Trophoblast cell (in vitro differentiated cells and primary cell): ENCODE results near the gene RGS10.

ENCODE experiments used
- DNase-seq, 2 donors: peaks; one replicate each; pipeline ENCODE4 v3.0.0-alpha.2; 2016
- H2AFZ ChIP-seq: 2 replicates; pipeline ENCODE4 v1.6.1; 2013; ENCODE audit warnings: low read length, moderate library complexity, mild to moderate bottlenecking; ENCODE audit not compliant: insufficient read depth, poor library complexity
- H2AK5ac ChIP-seq: 2 replicates; pipeline ENCODE4 v1.6.1; 2013; ENCODE audit warnings: mild to moderate bottlenecking, low read length
- H2BK120ac ChIP-seq: 2 replicates; pipeline ENCODE4 v1.6.1; 2013; ENCODE audit warnings: low read length, mild to moderate bottlenecking, moderate library complexity; ENCODE audit not compliant: insufficient read depth, poor library complexity
- H2BK12ac ChIP-seq: 2 replicates; pipeline ENCODE4 v1.6.1; 2013; ENCODE audit warnings: mild to moderate bottlenecking, low read length, moderate library complexity
- H2BK5ac ChIP-seq: 2 replicates; pipeline ENCODE4 v1.6.1; 2013; ENCODE audit warnings: low read length, low read depth, moderate library complexity, mild to moderate bottlenecking; ENCODE audit not compliant: poor library complexity
- H3K14ac ChIP-seq: 2 replicates; pipeline ENCODE4 v1.6.1; 2013; ENCODE audit warnings: mild to moderate bottlenecking, low read length
- H3K18ac ChIP-seq: 2 replicates; pipeline ENCODE4 v1.6.1; 2013; ENCODE audit warnings: mild to moderate bottlenecking, low read length
- H3K23ac ChIP-seq: 2 replicates; pipeline ENCODE4 v1.6.1; 2013; ENCODE audit warnings: low read length
- H3K27ac ChIP-seq: 2 replicates; pipeline ENCODE4 v1.5.1; 2013; ENCODE audit warnings: low read depth, mild to moderate bottlenecking, inconsistent platforms, low read length, moderate library complexity
- H3K27me3 ChIP-seq: 2 replicates; pipeline ENCODE4 v1.6.1; 2013; ENCODE audit warnings: inconsistent platforms, mild to moderate bottlenecking, low read length, moderate library complexity; ENCODE audit not compliant: insufficient read depth
- H3K36me3 ChIP-seq, 2 experiments: 1 replicate in 1 of 2; 2 replicates in 1 of 2; pipeline ENCODE4 v1.6.1; 2013; ENCODE audit warnings: low read length in 2 of 2, mild to moderate bottlenecking in 2 of 2, moderate library complexity in 1 of 2; ENCODE audit not compliant: insufficient read depth in 2 of 2, control insufficient read depth in 1 of 2
- H3K4ac ChIP-seq: 2 replicates; pipeline ENCODE4 v1.6.1; 2013; ENCODE audit warnings: low read depth, mild to moderate bottlenecking, low read length, moderate library complexity
- H3K4me1 ChIP-seq, 2 experiments: 1 replicate in 1 of 2; 2 replicates in 1 of 2; pipeline ENCODE4 v1.6.1; 2013; ENCODE audit warnings: low read length in 2 of 2, mild to moderate bottlenecking in 2 of 2, moderate library complexity in 1 of 2; ENCODE audit not compliant: insufficient read depth in 2 of 2, control insufficient read depth in 1 of 2
- H3K4me2 ChIP-seq: 2 replicates; pipeline ENCODE4 v1.6.1; 2013; ENCODE audit warnings: inconsistent platforms, mild to moderate bottlenecking, low read length, moderate library complexity
- H3K4me3 ChIP-seq: 2 replicates; pipeline ENCODE4 v1.5.1; 2013; ENCODE audit warnings: mild to moderate bottlenecking, low read depth, low read length, inconsistent platforms
- H3K79me1 ChIP-seq: one replicate; pipeline ENCODE4 v1.6.1; 2013; ENCODE audit warnings: low read length
- H3K79me2 ChIP-seq: 2 replicates; pipeline ENCODE4 v1.6.1; 2013; ENCODE audit warnings: low read length, mild to moderate bottlenecking; ENCODE audit not compliant: control insufficient read depth, insufficient read depth, poor library complexity
- H3K9ac ChIP-seq: 2 replicates; pipeline ENCODE4 v1.6.1; 2013; ENCODE audit warnings: mild to moderate bottlenecking, low read length
- H3K9me3 ChIP-seq: 2 replicates; pipeline ENCODE4 v1.6.1; 2013; ENCODE audit warnings: low read depth, mild to moderate bottlenecking, control low read depth, inconsistent platforms, low read length; ENCODE audit not compliant: insufficient read depth
- H4K12ac ChIP-seq: 2 replicates; pipeline ENCODE4 v1.6.1; 2013; ENCODE audit warnings: low read depth, mild to moderate bottlenecking, low read length, moderate library complexity
- H4K8ac ChIP-seq: 2 replicates; pipeline ENCODE4 v1.6.1; 2013; ENCODE audit warnings: low read depth, mild to moderate bottlenecking, low read length, moderate library complexity
- H4K91ac ChIP-seq: one replicate; pipeline ENCODE4 v1.6.1; 2013; ENCODE audit warnings: low read depth, mild to moderate bottlenecking, low read length, moderate library complexity
- WGBS: extraction: QIAGEN DNeasy Blood & Tissue Kit; methylation state at CpG from one replicate; pipeline ENCODE4 v1.1.7; 2013; ENCODE audit warnings: missing lambda C conversion rate; ENCODE audit not compliant: insufficient read length, insufficient coverage; ENCODE audit errors: extremely low coverage; 5-methylcytosine and 5-hydroxymethylcytosine counted together

The RGS10 gene

DNA sequence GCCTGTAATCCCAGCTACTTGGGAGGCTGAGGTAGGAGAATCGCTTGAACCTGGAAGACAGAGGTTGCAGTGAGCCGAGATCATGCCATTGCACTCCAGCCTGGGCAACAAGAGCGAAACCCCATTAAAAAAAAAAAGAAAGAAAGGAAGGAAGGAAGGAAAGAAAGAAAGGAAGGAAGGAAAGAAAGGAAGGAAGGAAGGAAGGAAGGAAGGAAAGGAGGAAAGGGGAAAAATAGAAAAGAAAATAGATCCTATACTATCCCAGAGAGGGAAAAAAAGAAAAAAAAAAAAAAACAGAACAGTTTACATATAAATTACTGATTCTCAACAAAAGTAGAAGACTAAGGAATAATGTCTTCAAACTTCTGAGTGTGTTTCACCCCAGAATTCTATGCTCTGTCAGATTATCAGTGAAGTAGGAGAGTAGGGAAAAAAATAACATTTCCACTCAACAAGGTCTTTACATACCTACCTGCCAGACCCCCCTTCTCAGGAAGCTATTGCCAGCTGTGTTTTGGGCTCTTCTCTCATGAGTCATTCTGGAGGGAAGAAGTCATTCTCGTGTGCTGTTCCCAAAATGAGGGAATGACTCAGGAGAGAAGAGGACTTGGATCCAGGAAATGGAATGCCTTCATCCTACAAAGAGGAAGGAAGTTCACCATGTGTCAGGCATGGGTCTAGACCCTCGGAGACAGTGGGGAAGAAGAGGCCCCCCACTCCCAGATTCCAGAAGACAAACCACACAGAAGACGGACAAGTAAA, 20.9 kb downstream of the RGS10 start:
- Histone ChIP-seq H4K8ac (no peak overlapping the region), H2BK120ac (no peak overlapping the region), H2AFZ (no peak overlapping the region), H3K14ac (no peak overlapping the region), H3K9ac (no peak overlapping the region), H3K79me1 (peaks cover 5% of the 10 kb centered on the region), H2AK5ac (no peak overlapping the region), H3K4me1 (peaks cover 21 to 26% of the 10 kb centered on the region in 2 experiments), H3K27me3 (no peaks in the 10 kb centered on the region), H3K27ac (peak overlapping the region; percentile 0), H3K4ac (no peak overlapping the region), H3K36me3 (no peaks in the 10 kb centered on the region), H3K4me2 (no peak overlapping the region), H3K9me3 (peaks cover 2% of the 10 kb centered on the region), H4K12ac (no peak overlapping the region), H2BK12ac (peak overlapping the region; percentile 32), H2BK5ac (no peak overlapping the region), H3K23ac (no peak overlapping the region), H4K91ac (no peak overlapping the region), H3K4me3 (no peak overlapping the region), H3K79me2 (no peaks in the 10 kb centered on the region), H3K18ac (no peak overlapping the region)
- no CpG with 5 or more reads among the region's 6 CpGs for WGBS
- peak; percentile 64 to 81 for DNase-seq

DNA sequence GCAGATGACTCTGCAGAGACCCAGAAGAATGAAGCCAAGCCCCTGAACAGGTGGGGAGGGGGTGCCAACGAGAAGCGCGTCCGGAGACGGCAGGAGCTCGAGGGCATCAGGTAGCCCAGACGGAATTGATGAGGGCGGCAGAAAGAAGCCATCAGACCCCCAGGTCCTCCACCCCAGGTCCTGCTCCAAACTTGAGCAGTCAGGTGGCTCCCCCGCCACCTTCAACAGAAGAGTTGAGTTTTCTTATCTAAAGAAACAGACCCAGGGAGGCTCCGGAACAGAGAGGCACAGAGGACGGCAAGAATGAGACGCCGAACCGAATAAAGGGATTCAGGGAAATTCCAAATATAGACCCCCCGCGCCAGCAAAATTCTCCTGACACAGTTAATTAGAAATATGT, 22.2 kb downstream of the RGS10 start:
- H3K27me3 ChIP-seq: no peaks in the 10 kb centered on the region
- H3K23ac ChIP-seq: no peak overlapping the region
- H3K4ac ChIP-seq: no peak overlapping the region
- H3K79me2 ChIP-seq: no peaks in the 10 kb centered on the region
- WGBS: no CpG with 5 or more reads among the region's 16 CpGs
- no peak overlapping the region for H2BK5ac ChIP-seq
- H2AFZ ChIP-seq: no peak overlapping the region
- H3K36me3 ChIP-seq: no peaks in the 10 kb centered on the region
- H3K9ac ChIP-seq: no peak overlapping the region
- no peak overlapping the region for H3K18ac ChIP-seq
- H3K27ac ChIP-seq: no peak overlapping the region
- no peak for DNase-seq
- no peak overlapping the region for H3K4me2 ChIP-seq
- peaks cover 26 to 36% of the 10 kb centered on the region in 2 experiments for H3K4me1 ChIP-seq
- H4K91ac ChIP-seq: no peak overlapping the region
- no peak overlapping the region for H3K4me3 ChIP-seq
- no peak overlapping the region for H2AK5ac ChIP-seq
- no peak overlapping the region for H2BK120ac ChIP-seq
- peaks cover 8% of the 10 kb centered on the region for H3K79me1 ChIP-seq
- H4K8ac ChIP-seq: no peak overlapping the region
- no peak overlapping the region for H2BK12ac ChIP-seq
- no peak overlapping the region for H4K12ac ChIP-seq
- H3K14ac ChIP-seq: peak overlapping the region; percentile 20
- peaks cover 4% of the 10 kb centered on the region for H3K9me3 ChIP-seq

DNA sequence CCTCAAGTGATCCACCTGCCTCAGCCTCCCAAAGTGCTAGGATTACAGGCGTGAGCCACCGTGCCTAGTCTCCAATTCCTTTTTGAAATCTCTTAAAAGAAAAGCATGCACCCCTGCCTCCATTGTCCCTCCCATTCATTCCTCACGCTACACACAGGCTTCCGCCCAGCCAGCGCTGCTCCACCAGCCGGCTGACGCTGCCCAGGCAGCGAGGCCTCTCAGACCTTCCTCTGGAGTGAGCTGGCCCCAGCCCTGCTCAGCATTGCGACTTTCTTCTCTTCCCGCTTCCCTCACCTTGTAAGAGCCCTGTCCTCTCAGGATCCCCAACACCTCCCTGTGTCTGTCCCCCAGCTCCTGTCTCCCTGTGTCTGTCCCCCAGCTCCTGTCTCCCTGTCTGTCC, 23.6 kb downstream of the RGS10 start:
- DNase-seq: peak in 1 of 2 donors; percentile 52
- Histone ChIP-seq H3K14ac (peak overlapping the region; percentile 14), H3K79me1 (peaks cover 8% of the 10 kb centered on the region), H3K4me3 (no peak overlapping the region), H3K18ac (no peak overlapping the region), H3K27me3 (no peaks in the 10 kb centered on the region), H3K4me1 (peaks cover 30 to 43% of the 10 kb centered on the region in 2 experiments), H2BK120ac (peak overlapping the region; percentile 37), H2BK12ac (peak overlapping the region; percentile 62), H4K12ac (no peak overlapping the region), H4K91ac (peak overlapping the region; percentile 76), H3K9ac (no peak overlapping the region), H3K79me2 (no peaks in the 10 kb centered on the region), H3K36me3 (no peaks in the 10 kb centered on the region), H3K27ac (no peak overlapping the region), H2AK5ac (no peak overlapping the region), H3K4ac (no peak overlapping the region), H3K23ac (no peak overlapping the region), H3K4me2 (no peak overlapping the region), H4K8ac (no peak overlapping the region), H3K9me3 (peaks cover 3% of the 10 kb centered on the region), H2AFZ (peak overlapping the region; percentile 27), H2BK5ac (no peak overlapping the region)
- WGBS: no CpG with 5 or more reads among the region's 10 CpGs

DNA sequence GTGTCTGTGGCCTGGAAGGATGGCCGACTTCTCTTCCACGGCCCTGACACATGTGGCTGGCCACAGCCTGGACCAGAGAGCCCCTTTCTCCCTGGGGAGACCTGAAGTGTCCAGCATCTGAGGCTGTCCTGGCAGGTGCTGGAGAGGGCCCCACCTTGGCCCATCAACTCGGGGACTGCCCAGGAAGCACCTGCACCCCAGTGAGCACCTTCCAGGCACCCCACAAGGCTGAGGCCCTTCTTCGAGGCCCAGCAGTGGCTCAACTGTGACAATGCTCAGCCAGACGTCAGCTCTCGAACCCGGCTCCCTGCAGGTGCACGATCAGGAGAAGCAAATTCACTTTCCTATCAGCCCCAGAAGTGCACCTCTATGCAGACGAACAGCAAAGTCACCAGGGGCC, 24.3 kb downstream of the RGS10 start:
- Histone ChIP-seq H4K12ac (no peak overlapping the region), H3K4me3 (no peak overlapping the region), H3K9ac (no peak overlapping the region), H2BK120ac (no peak overlapping the region), H4K8ac (no peak overlapping the region), H3K14ac (no peak overlapping the region), H3K27me3 (no peaks in the 10 kb centered on the region), H3K79me1 (peaks cover 8% of the 10 kb centered on the region), H3K9me3 (peaks cover 2% of the 10 kb centered on the region), H2BK5ac (no peak overlapping the region), H3K18ac (no peak overlapping the region), H3K4me2 (no peak overlapping the region), H4K91ac (peak overlapping the region; percentile 15), H3K4ac (no peak overlapping the region), H3K23ac (no peak overlapping the region), H3K79me2 (no peaks in the 10 kb centered on the region), H2AFZ (no peak overlapping the region), H2AK5ac (no peak overlapping the region), H3K4me1 (peaks cover 26 to 43% of the 10 kb centered on the region in 2 experiments), H2BK12ac (no peak overlapping the region), H3K27ac (no peak overlapping the region), H3K36me3 (no peaks in the 10 kb centered on the region)
- no peak for DNase-seq
- WGBS: no CpG with 5 or more reads among the region's 9 CpGs
